Posterior cingulate gyrus (tissue), 11 donors: Measurements from ENCODE around the gene SLC22A13.
"Not testable (repeated sequence)": the region's sequence is repeated elsewhere in the genome, so short reads cannot be mapped to it uniquely, and the experiment has no call there.

Source experiments
- DNase-seq, 10 donors: peaks; one replicate each; pipeline versions ENCODE4 v3.0.0 to v3.0.0-alpha.2; 2020 to 2021; ENCODE audit warnings: mixed read lengths in 3 of 10
- intact Hi-C: fragments of 100-400 bp; cut with DNase I; formaldehyde crosslinking; loops from one replicate; pipeline ENCODE4 v1.15.1; 2023

Gene SLC22A13

GRCh38 chr3:38297537-38297936 lies 31.9 kb downstream of the SLC22A13 start:
- DNase-seq = no peak
- intact Hi-C loops = no loop called here

- intact Hi-C loops = no loop called here
- DNase-seq = no peak
Observed at GRCh38 chr3:38297947-38298711, 32.5 kb downstream of the SLC22A13 start.

GRCh38 chr3:38306941-38307340 lies 41.3 kb downstream of the SLC22A13 start:
- DNase-seq = no peak
- intact Hi-C loops = no loop called here

DNA sequence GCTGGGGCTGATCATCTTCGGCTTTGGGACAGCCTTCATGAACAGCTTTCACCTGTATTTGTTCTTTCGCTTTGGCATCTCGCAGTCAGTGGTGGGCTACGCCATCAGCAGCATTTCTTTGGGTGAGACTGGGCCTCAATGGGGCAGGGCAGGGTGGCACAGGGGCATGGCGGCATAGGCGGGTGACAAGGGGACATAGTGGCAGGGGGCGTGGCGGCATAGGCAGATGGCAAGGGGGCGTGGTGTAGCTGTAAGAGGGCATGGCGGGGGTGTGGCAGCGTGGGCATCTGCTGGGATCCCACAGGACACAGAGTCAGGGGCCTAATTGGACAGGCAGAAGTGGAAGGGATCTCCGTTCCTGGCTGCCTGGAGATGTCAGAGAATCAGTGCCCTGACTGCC lies 42.0 kb downstream of the SLC22A13 start:
- no peak for DNase-seq
- intact Hi-C loops = no loop called here

DNA sequence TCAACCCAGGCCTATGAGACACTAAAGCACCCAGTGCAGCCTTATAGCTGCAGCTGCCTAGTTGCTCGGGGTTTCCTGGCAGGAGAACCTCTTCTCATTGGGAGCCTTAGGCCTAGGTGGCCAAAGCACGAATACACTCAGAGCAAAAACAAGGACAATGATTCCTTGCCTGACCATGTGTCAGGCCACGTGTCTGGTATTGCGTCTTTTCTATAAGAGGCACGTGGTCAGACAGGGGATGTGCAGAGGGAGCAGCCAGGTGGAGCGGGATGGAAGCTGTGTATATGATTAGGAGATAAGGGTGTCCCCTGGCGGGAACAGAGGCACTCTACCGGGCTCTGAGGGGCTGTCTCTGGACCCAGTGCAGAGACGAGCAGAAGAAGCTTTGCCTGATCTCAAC lies 42.8 kb downstream of the SLC22A13 start:
- no peak for DNase-seq
- intact Hi-C loops = no loop called here

DNA sequence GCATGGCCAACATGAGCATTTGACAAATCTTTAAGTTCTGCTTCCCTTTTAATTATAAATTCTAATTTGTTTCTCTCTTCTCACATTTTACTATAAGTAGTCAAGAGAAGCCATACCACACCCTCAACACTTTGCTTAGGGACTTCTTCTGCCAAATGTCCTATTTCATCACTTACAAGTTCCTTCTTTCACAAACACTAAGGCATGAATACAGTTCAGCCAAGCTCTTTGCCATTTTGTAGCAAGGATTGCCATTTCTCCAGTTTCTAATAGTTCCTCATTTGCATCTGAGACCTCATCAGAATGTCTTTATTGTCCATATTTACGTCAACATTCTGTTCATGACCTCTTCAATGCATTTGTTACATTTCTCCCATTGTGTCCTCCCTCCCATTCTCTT lies 45.9 kb downstream of the SLC22A13 start:
- intact Hi-C loops = no loop called here
- DNase-seq = no peak

GRCh38 chr3:38311941-38312340 lies 46.3 kb downstream of the SLC22A13 start:
- intact Hi-C loops = no loop called here
- no peak for DNase-seq

DNA sequence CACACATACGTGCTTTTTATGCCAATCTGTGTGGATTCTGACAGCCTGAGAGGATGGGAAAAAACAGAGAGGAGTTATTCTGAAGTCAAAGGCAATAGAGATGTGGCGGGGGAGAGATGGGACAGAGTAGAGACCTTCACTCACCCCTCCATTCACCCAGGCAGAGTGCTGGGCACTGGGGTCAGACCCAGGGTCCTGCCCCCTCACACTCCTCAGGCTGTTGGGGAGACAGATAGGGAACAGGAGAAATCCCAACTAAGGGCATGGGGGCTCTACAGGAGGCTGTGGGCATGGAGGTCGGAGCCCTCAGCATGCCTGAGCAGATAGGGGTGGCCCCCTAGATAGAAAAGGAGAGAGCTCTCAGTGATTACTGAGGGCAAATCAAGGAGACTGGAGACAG lies 46.7 kb downstream of the SLC22A13 start:
- intact Hi-C loops = no loop called here

GRCh38 chr3:38313263-38313662 lies 47.7 kb downstream of the SLC22A13 start:
- DNase-seq = no peak
- intact Hi-C loops = no loop called here

More for the DNA sequence above, 46.7 kb downstream of the SLC22A13 start:
- DNase-seq = no peak

GRCh38 chr3:38313695-38314094 lies 48.1 kb downstream of the SLC22A13 start:
- intact Hi-C loops = no loop called here

DNA sequence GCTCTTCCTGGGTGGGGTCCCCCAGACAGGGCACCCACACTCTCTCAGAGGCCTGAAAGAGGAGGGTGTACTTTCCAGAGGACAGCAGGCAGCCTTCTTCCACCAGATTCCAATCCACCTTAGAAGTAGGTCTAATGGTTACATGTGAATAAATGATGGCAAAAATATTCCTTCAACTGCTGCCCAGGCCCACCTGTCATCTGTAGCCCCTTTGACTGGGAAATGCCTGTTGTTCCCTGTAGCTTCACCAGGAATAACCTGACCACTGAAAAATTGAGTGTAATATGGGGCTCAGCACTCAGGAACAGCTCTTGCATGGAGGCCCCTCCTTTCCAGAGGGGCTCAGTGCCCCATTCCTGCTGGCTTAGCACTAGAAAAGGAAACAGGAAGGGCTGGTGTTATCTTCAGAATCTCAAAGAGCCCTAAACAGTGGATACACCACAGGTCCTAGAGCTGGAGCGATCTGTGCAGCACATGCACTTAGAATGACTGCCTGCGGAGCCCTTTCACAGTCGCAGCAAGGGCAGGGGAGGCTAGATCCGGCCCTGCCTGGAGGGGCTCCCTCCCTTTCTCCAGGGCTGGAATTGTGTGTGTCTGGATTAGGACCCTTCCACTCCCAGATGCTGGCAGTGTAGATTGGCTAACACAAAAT lies 48.6 kb downstream of the SLC22A13 start:
- intact Hi-C loops = no loop called here
- no peak for DNase-seq

More at GRCh38 chr3:38313695-38314094, 48.1 kb downstream of the SLC22A13 start:
- DNase-seq = no peak

- DNase-seq = no peak
- intact Hi-C loops = no loop called here
Observed at GRCh38 chr3:38314764-38315487, 49.3 kb downstream of the SLC22A13 start.

GRCh38 chr3:38315488-38316230 lies 50.0 kb downstream of the SLC22A13 start:
- no peak for DNase-seq
- intact Hi-C loops = no loop called here

DNA sequence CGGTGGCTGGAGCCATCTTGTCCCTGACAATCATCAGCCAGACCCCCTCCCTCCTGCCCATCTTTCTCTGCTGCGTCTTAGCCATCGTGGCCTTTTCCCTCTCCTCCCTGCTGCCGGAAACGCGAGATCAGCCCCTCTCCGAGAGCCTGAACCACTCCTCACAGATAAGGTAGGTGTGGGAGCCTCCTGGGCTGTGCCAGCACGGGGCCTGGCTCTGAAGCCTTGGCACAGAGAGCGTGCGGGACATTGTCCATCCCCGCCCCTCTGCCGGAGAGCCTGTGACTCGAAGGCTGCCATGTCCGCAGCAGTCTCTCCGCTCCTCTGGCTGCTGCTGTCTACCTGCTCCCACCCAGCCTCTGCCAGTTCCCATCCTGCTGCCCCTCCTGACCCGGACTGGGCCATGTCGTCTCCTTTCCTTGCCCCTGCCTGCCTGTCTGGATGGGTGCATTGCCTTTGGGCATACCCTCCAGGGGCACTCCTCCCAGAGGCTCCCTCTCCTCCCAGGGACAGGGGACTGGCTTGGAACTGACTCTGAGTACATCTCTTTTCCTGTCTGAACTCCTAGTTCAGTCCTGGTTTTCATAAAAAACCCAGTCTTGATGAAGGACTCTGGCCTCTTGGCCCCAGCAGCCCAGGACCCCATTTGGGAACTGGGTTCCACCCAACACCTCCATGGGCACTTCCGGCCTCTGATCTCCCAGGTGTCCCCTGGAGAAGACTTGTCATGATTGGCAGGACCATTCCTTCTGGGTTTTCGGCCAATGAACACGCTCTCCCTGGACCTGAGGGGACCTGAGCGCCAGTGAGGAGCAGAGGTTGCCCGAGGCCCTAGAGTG lies 51.0 kb downstream of the SLC22A13 start:
- intact Hi-C loops = no loop called here
- no peak for DNase-seq

DNA sequence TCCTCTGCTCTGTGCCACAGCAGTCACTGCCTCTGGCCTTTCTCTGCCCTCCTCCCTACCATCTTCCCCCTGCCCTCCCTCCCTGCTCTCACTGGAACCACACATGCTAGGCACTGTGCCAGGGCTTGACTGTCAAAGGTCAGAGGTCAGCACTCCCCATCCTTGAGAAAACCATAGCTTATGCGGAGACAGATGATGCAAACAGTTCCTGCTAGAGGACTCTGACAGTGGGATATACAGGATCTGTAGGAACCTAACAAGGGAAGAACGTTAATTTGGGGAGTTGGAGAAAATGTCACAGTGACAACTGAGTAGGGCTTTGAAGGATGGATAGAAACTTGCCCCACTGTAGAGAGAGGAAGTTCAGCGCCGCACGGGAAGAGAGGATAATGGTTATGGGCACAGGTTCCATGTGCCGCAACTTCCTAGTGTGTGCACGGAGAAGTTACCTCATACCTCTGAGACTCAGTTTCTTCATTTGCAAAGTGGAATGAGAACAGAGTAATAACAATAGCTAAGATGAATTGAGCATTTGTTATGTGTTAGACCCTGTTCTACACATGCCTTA lies 51.7 kb downstream of the SLC22A13 start:
- intact Hi-C loops = no loop called here
- no peak for DNase-seq

- no peak for DNase-seq
- intact Hi-C loops = no loop called here
Observed at GRCh38 chr3:38318766-38319671, 53.4 kb downstream of the SLC22A13 start.

- intact Hi-C loops, DNase-seq: not testable (repeated sequence)
Observed at GRCh38 chr3:38320638-38321037, 55.0 kb downstream of the SLC22A13 start.

DNA sequence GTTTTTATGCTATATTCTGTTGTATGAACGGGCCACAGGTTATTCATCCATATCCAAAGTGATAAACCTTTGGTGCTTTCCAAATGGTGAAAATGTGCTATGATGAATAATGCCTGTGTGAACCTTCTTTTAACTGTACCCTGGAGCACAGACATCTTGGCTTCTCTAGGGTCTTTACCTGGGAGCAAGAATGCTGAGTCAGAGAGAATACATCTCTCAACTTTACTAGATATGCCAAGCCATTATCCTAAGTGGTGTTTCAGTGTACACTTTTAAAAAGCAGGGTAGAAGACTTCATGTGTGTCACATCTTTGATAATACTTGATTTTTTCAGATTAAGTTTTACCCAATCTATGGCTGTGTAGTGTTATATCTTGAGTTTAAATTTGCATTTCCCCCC lies 57.4 kb downstream of the SLC22A13 start:
- intact Hi-C loops = no loop called here
- no peak for DNase-seq

DNA sequence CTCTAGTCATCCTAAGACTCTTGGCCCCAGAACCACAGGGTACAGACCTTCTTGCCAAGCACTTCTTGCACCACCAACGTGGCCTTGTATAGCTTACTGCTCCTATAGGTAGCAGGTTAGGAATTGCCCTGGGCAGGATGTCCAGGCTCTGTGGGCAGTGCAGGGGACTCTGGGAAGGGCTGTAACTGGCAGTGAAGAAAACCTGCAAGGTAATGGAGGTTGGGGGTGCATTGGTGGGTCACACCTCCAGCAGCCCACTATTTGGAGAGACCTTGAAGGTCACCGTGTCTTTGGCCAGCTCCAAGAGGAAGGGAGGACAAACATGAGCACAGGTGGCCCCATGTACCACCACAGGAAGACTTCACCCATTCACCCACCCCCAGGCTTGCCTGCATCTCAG lies 59.6 kb downstream of the SLC22A13 start:
- no peak for DNase-seq
- intact Hi-C loops = no loop called here
